ENCODE results near the gene IWS1.

Gene IWS1

DNA sequence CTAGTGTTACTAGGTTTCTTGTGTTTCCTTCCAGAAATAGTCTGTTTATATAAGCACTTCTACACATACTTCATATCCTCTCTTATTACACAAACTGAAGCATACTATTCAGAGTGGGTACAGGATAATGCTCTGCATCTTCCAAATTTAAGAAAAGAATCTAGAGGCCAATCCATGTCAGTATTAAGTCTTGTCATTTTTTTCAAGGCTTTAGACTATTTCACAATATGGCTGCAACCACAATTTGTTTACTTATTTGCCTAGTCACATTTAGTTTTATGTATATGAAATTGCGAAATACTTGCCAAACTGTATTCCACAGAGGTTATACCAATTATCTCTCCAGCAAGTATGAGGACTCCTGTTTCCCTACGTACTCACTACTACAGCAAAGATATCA, 27.9 kb downstream of the IWS1 start:
- Histone ChIP-seq H2AFZ (ENCODE audit: low read depth, low read length, severe bottlenecking) (no peak overlapping the region), H3F3A (ENCODE audit: insufficient read depth) (peaks cover 26% of the 10 kb centered on the region; the same call in 1 of the 2 replicates), H3K9me3 (ENCODE audit: insufficient read depth, low read length) (no peaks in the 10 kb centered on the region), H3K4me2 (ENCODE audit: low read depth, low read length, poor library complexity, severe bottlenecking) (no peak overlapping the region), H3K9ac (ENCODE audit: low read length) (no peak overlapping the region), H3K79me2 (ENCODE audit: insufficient read depth, low read length) (no peaks in the 10 kb centered on the region), H3K36me3 (ENCODE audit: low read length) (peaks cover 70% of the 10 kb centered on the region), H4K20me1 (ENCODE audit: low read depth, low read length) (no peaks in the 10 kb centered on the region), H3K27ac (ENCODE audit: low read depth, low read length) (no peak overlapping the region), H3K4me3 (ENCODE audit: insufficient read depth, low read length, poor library complexity, severe bottlenecking) (no peak overlapping the region), H3K9me2 (replicated peaks; ENCODE audit: insufficient read depth, low read length) (no peaks in the 10 kb centered on the region), H3K27me3 (ENCODE audit: low read length) (no peaks in the 10 kb centered on the region)
- TF ChIP-seq CTCF (IDR thresholded peaks at IDR 0.05; ENCODE audit: insufficient read depth, low read length, poor library complexity, severe bottlenecking) (no peak), EZH2phosphoT487 (conservative IDR thresholded peaks at IDR 0.05; ENCODE audit: low read length) (no peak)

DNA sequence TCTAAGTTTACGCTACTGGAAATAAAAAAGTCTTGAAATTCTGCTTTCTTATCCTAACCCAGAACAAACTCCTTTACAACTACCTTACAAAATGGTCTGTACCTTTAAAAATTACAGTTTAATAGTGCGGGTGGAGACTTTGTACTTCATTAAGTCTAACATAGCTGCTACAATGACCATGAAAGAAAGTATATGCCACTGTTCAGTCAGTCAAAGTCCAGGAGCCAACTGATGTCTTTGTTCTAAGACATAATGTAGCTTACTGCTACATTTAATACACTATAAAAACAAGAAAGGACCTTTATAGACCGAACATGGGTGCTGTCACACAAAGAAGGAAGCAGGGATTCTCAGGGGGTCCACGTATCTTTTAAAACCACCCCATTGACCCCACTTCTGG, 36.0 kb downstream of the IWS1 start:
- Histone ChIP-seq H3K36me3 (ENCODE audit: low read length) (peaks cover 68% of the 10 kb centered on the region), H3K27ac (ENCODE audit: low read depth, low read length) (no peak overlapping the region), H3K9me2 (replicated peaks; ENCODE audit: insufficient read depth, low read length) (no peaks in the 10 kb centered on the region), H3K27me3 (ENCODE audit: low read length) (no peaks in the 10 kb centered on the region), H3K79me2 (ENCODE audit: insufficient read depth, low read length) (no peaks in the 10 kb centered on the region), H3K9ac (ENCODE audit: low read length) (no peak overlapping the region), H3K4me2 (ENCODE audit: low read depth, low read length, poor library complexity, severe bottlenecking) (no peak overlapping the region), H3K9me3 (ENCODE audit: insufficient read depth, low read length) (no peaks in the 10 kb centered on the region), H4K20me1 (ENCODE audit: low read depth, low read length) (no peaks in the 10 kb centered on the region), H3F3A (ENCODE audit: insufficient read depth) (0 out of 2 replicates have a peak, but pooled peaks cover 2% of the 10 kb centered on the region), H2AFZ (ENCODE audit: low read depth, low read length, severe bottlenecking) (no peak overlapping the region), H3K4me3 (ENCODE audit: insufficient read depth, low read length, poor library complexity, severe bottlenecking) (no peak overlapping the region)
- TF ChIP-seq CTCF (IDR thresholded peaks at IDR 0.05; ENCODE audit: insufficient read depth, low read length, poor library complexity, severe bottlenecking), result no peak
- TF ChIP-seq EZH2phosphoT487 (conservative IDR thresholded peaks at IDR 0.05; ENCODE audit: low read length), result no peak

- TF ChIP-seq CTCF (IDR thresholded peaks at IDR 0.05; ENCODE audit: insufficient read depth, low read length, poor library complexity, severe bottlenecking), result no peak
- no peak for TF ChIP-seq EZH2phosphoT487 (conservative IDR thresholded peaks at IDR 0.05; ENCODE audit: low read length)
- H2AFZ ChIP-seq (ENCODE audit: low read depth, low read length, severe bottlenecking), result no peak overlapping the region
- H3K4me2 ChIP-seq (ENCODE audit: low read depth, low read length, poor library complexity, severe bottlenecking), result no peak overlapping the region
- H3K36me3 ChIP-seq (ENCODE audit: low read length), result peaks cover 51% of the 10 kb centered on the region
- H3K9me2 ChIP-seq (replicated peaks; ENCODE audit: insufficient read depth, low read length), result no peaks in the 10 kb centered on the region
- no peaks in the 10 kb centered on the region for H3K79me2 ChIP-seq (ENCODE audit: insufficient read depth, low read length)
- no peak overlapping the region for H3K4me3 ChIP-seq (ENCODE audit: insufficient read depth, low read length, poor library complexity, severe bottlenecking)
- no peaks in the 10 kb centered on the region for H3K9me3 ChIP-seq (ENCODE audit: insufficient read depth, low read length)
- no peaks in the 10 kb centered on the region for H4K20me1 ChIP-seq (ENCODE audit: low read depth, low read length)
- no peak overlapping the region for H3K27ac ChIP-seq (ENCODE audit: low read depth, low read length)
- no peaks in the 10 kb centered on the region for H3K27me3 ChIP-seq (ENCODE audit: low read length)
- H3F3A ChIP-seq (ENCODE audit: insufficient read depth), result no peaks in the 10 kb centered on the region
- no peak overlapping the region for H3K9ac ChIP-seq (ENCODE audit: low read length)
Measured at GRCh38 chr2:127486247-127487058, 39.8 kb downstream of the IWS1 start.
